ENCODE data around the gene CXCL1.

Gene CXCL1

DNA sequence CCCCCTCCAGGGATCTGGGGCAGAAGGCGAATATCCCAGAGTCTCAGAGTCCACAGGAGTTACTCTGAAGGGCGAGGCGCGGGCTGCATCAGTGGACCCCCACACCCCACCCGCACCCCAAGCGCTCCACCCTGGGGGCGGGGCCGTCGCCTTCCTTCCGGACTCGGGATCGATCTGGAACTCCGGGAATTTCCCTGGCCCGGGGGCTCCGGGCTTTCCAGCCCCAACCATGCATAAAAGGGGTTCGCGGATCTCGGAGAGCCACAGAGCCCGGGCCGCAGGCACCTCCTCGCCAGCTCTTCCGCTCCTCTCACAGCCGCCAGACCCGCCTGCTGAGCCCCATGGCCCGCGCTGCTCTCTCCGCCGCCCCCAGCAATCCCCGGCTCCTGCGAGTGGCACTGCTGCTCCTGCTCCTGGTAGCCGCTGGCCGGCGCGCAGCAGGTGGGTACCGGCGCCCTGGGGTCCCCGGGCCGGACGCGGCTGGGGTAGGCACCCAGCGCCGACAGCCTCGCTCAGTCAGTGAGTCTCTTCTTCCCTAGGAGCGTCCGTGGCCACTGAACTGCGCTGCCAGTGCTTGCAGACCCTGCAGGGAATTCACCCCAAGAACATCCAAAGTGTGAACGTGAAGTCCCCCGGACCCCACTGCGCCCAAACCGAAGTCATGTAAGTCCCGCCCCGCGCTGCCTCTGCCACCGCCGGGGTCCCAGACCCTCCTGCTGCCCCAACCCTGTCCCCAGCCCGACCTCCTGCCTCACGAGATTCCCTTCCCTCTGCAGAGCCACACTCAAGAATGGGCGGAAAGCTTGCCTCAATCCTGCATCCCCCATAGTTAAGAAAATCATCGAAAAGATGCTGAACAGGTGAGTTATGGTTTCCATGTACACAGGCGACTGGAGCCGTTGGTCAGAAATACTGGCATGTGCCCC is at the start of gene CXCL1:
Gene CXCL1 (plus strand): TSS at position 264 of the 926 bp plus-strand sequence. CDS start 78 bp downstream, at position 342.
- H3K27ac ChIP-seq (ENCODE audit: low read depth in 2 of 2, low read length in 2 of 2), result peak within 1 kb of the TSS; percentile 56 to 70
- H3K4me1 ChIP-seq (ENCODE audit: control insufficient read depth in 2 of 2, insufficient read depth in 2 of 2, low read length in 2 of 2), result peaks cover 4 to 7% of the 10 kb centered on the region in 2 donors
- H3K4me3 ChIP-seq (ENCODE audit: low read length in 2 of 2), result peak within 1 kb of the TSS; percentile 68 to 79
- no peaks in the 10 kb centered on the region for H3K36me3 ChIP-seq (ENCODE audit: control insufficient read depth in 2 of 2, insufficient read depth in 2 of 2, low read length in 2 of 2)
- H3K27me3 ChIP-seq (ENCODE audit: control insufficient read depth in 2 of 2, insufficient read depth in 2 of 2, low read length in 2 of 2), result no peaks in the 10 kb centered on the region
- no peaks in the 10 kb centered on the region for H3K9me3 ChIP-seq (ENCODE audit: control insufficient read depth in 2 of 2, low read length in 2 of 2)
- H3K9ac ChIP-seq (ENCODE audit: low read depth in 1 of 2, low read length in 2 of 2), result peak within 1 kb of the TSS; percentile 74 to 86

DNA sequence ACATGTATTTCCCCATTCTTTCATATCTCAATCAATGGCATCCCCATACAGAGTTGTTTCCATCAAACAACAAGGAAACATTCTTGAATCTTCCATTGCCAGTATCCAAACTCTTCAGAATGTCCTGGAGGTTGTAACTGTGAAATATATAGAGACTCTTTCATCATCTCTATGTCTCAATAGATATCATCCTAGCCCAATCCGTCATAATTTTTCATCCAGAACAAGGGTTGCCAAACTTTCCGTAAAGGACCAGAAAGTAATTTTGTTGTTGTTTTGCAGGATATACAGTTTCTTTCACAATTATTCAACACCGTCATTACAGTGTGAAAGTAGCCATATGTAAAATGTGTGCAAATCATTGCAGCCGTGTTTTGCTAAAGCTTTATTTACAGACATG is 47.9 kb upstream of the CXCL1 start:
- Histone ChIP-seq H3K4me1 (ENCODE audit: control insufficient read depth in 2 of 2, insufficient read depth in 2 of 2, low read length in 2 of 2) (no peaks in the 10 kb centered on the region), H3K36me3 (ENCODE audit: control insufficient read depth in 2 of 2, insufficient read depth in 2 of 2, low read length in 2 of 2) (no peaks in the 10 kb centered on the region), H3K27me3 (ENCODE audit: control insufficient read depth in 2 of 2, insufficient read depth in 2 of 2, low read length in 2 of 2) (no peaks in the 10 kb centered on the region), H3K9me3 (ENCODE audit: control insufficient read depth in 2 of 2, low read length in 2 of 2) (no peaks in the 10 kb centered on the region), H3K9ac (ENCODE audit: low read depth in 1 of 2, low read length in 2 of 2) (no peak overlapping the region), H3K4me3 (ENCODE audit: low read length in 2 of 2) (no peak overlapping the region), H3K27ac (ENCODE audit: low read depth in 2 of 2, low read length in 2 of 2) (no peak overlapping the region)

DNA sequence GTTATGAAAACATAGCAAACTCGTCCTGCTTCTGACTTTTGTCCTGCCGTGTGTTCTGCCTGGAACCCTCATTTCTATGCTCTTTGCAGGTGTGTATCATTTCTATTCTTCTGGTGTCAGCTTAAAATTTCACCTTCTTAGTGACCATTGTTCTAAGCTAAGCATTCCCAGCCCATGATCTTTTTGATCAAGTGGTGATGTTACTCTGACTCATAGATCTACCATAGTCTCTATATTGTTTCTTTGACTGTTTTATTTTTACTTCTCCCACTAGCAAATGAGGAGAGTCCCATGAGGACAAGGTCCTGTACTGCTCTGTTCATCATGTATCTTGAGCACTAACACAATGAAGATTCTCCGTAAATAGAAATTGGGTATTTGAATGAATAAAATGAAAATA is 46.8 kb upstream of the CXCL1 start:
- Histone ChIP-seq H3K4me3 (ENCODE audit: low read length in 2 of 2) (no peak overlapping the region), H3K9ac (ENCODE audit: low read depth in 1 of 2, low read length in 2 of 2) (no peak overlapping the region), H3K4me1 (ENCODE audit: control insufficient read depth in 2 of 2, insufficient read depth in 2 of 2, low read length in 2 of 2) (no peaks in the 10 kb centered on the region), H3K27me3 (ENCODE audit: control insufficient read depth in 2 of 2, insufficient read depth in 2 of 2, low read length in 2 of 2) (no peaks in the 10 kb centered on the region), H3K36me3 (ENCODE audit: control insufficient read depth in 2 of 2, insufficient read depth in 2 of 2, low read length in 2 of 2) (no peaks in the 10 kb centered on the region), H3K9me3 (ENCODE audit: control insufficient read depth in 2 of 2, low read length in 2 of 2) (no peaks in the 10 kb centered on the region), H3K27ac (ENCODE audit: low read depth in 2 of 2, low read length in 2 of 2) (no peak overlapping the region)

DNA sequence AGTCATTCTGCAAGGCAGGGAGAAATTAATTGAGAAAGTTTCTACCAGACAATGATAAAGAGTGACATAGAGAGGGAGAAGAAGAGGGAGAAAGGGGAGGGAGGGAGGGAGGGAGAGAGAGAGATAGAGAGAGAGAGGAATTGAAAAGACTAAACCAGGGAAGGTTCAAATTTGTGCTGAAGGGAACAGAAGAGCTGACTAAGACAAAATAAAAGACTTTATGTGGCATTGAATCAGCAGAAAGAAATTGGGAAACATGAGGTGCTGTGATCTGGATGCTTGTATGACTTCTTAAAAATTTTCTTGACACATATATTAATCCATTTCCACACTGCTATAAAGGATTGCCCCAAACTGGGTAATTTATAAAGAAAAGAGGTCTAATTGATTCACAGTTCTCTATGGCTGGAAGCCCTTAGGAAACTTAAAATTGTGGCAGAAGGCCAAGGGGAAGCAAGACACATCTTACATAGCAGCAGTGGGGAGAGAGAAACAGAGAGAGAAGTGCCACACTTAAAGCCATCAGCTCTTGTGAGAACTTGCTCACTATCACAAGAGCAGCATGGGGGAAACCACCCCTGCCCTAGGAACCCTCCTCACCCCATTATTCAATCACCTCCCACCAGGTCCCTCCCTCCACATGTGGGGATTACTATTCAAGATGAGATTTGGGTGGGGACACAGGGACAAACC is 46.2 kb upstream of the CXCL1 start:
- Histone ChIP-seq H3K27ac (ENCODE audit: low read depth in 2 of 2, low read length in 2 of 2) (no peak overlapping the region), H3K36me3 (ENCODE audit: control insufficient read depth in 2 of 2, insufficient read depth in 2 of 2, low read length in 2 of 2) (no peaks in the 10 kb centered on the region), H3K27me3 (ENCODE audit: control insufficient read depth in 2 of 2, insufficient read depth in 2 of 2, low read length in 2 of 2) (no peaks in the 10 kb centered on the region), H3K4me1 (ENCODE audit: control insufficient read depth in 2 of 2, insufficient read depth in 2 of 2, low read length in 2 of 2) (no peaks in the 10 kb centered on the region), H3K9ac (ENCODE audit: low read depth in 1 of 2, low read length in 2 of 2) (no peak overlapping the region), H3K4me3 (ENCODE audit: low read length in 2 of 2) (no peak overlapping the region), H3K9me3 (ENCODE audit: control insufficient read depth in 2 of 2, low read length in 2 of 2) (peaks cover 0 to 4% of the 10 kb centered on the region in 2 donors)

DNA sequence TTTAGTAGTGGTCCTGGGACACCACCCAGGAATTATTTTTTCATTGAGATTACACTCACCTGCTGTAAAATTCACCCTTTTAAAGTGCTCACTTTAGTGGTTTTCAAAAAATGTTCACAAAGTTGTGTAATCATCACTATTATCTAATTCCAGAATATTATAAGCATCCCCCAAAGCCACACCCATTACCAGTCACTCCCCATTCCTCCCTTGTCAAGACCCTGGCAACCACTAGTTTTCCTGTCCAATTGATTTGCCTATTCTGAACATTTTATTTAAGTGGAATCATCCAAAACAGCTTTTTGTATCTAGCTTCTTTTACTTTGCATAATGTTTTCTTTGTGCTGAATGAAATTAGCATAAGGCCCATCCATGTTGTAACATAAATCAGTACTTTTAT is 45.4 kb upstream of the CXCL1 start:
- Histone ChIP-seq H3K27ac (ENCODE audit: low read depth in 2 of 2, low read length in 2 of 2) (no peak overlapping the region), H3K9me3 (ENCODE audit: control insufficient read depth in 2 of 2, low read length in 2 of 2) (peaks cover 0 to 5% of the 10 kb centered on the region in 2 donors), H3K27me3 (ENCODE audit: control insufficient read depth in 2 of 2, insufficient read depth in 2 of 2, low read length in 2 of 2) (no peaks in the 10 kb centered on the region), H3K36me3 (ENCODE audit: control insufficient read depth in 2 of 2, insufficient read depth in 2 of 2, low read length in 2 of 2) (no peaks in the 10 kb centered on the region), H3K4me1 (ENCODE audit: control insufficient read depth in 2 of 2, insufficient read depth in 2 of 2, low read length in 2 of 2) (no peaks in the 10 kb centered on the region), H3K4me3 (ENCODE audit: low read length in 2 of 2) (no peak overlapping the region), H3K9ac (ENCODE audit: low read depth in 1 of 2, low read length in 2 of 2) (no peak overlapping the region)

DNA sequence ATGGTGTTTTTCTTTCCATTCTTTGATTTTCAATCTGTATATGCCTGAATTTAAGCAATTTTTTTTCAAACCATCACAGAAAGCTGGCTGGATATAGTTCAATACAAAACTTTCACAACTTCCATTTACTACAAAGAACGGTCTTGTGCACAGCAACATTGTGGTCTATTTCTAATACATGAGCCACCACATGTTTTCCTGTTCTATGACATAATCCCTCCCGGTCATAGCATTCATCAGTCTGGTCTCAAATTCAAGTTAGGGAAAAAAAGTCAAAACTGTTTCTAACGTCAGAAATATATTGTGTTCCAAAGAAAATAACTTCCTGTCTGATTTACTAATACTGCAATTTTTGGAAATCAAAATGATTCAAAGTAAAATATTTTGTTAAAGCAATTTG is 40.2 kb upstream of the CXCL1 start:
- H3K9me3 ChIP-seq (ENCODE audit: control insufficient read depth in 2 of 2, low read length in 2 of 2), result peaks cover 0 to 5% of the 10 kb centered on the region in 2 donors
- no peak overlapping the region for H3K4me3 ChIP-seq (ENCODE audit: low read length in 2 of 2)
- H3K4me1 ChIP-seq (ENCODE audit: control insufficient read depth in 2 of 2, insufficient read depth in 2 of 2, low read length in 2 of 2), result no peaks in the 10 kb centered on the region
- H3K27ac ChIP-seq (ENCODE audit: low read depth in 2 of 2, low read length in 2 of 2), result no peak overlapping the region
- H3K27me3 ChIP-seq (ENCODE audit: control insufficient read depth in 2 of 2, insufficient read depth in 2 of 2, low read length in 2 of 2), result no peaks in the 10 kb centered on the region
- H3K9ac ChIP-seq (ENCODE audit: low read depth in 1 of 2, low read length in 2 of 2), result no peak overlapping the region
- no peaks in the 10 kb centered on the region for H3K36me3 ChIP-seq (ENCODE audit: control insufficient read depth in 2 of 2, insufficient read depth in 2 of 2, low read length in 2 of 2)

DNA sequence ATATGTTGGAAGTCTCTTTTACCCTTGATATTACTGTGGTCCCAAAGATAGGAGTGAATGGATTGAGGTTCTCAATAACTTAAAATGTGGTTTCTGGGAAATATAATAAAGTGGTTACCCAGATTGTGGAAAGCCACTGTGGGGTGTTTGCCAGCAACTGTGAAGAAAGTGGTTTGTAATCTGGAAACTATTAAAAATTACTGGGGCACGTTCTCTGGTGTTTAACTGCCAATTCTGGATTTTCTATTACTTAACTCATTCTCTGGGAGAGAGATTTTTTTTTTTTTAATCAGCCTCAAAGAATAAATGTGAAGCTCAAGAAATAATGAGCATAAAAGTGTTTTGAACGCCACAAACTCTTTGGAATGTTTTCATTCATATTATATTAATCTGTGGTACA is 37.6 kb upstream of the CXCL1 start:
- Histone ChIP-seq H3K36me3 (ENCODE audit: control insufficient read depth in 2 of 2, insufficient read depth in 2 of 2, low read length in 2 of 2) (no peaks in the 10 kb centered on the region), H3K9me3 (ENCODE audit: control insufficient read depth in 2 of 2, low read length in 2 of 2) (peaks cover 0 to 5% of the 10 kb centered on the region in 2 donors), H3K9ac (ENCODE audit: low read depth in 1 of 2, low read length in 2 of 2) (no peak overlapping the region), H3K27me3 (ENCODE audit: control insufficient read depth in 2 of 2, insufficient read depth in 2 of 2, low read length in 2 of 2) (no peaks in the 10 kb centered on the region), H3K4me1 (ENCODE audit: control insufficient read depth in 2 of 2, insufficient read depth in 2 of 2, low read length in 2 of 2) (no peaks in the 10 kb centered on the region), H3K4me3 (ENCODE audit: low read length in 2 of 2) (no peak overlapping the region), H3K27ac (ENCODE audit: low read depth in 2 of 2, low read length in 2 of 2) (no peak overlapping the region)

DNA sequence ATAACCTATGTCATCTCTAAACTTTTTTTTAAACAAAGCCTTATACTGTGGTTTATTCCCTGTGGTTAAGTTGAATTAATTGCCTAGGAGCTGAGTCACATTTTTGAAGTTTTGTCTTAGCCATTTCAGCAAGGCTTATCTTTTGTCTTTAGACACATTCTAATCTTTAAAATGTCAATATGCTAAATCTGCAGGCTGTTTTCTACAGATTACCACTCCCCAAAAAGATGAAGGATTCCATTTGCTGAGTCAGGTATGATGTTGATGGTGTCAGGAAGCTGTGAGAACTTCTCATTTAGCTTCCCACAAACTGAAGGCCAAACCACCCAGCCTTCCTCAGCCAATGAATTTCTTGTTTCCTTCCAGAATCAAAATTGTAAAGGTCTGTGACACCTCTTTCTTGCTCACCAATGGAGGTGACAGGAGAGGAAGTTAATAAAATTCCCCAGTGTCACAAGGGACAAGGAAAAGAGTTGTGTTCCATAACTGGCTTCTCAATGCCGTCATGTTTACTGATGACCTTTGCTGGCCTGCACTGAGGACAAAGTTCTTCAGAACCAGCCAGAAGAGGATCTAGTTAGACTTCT is 36.4 kb upstream of the CXCL1 start:
- H3K36me3 ChIP-seq (ENCODE audit: control insufficient read depth in 2 of 2, insufficient read depth in 2 of 2, low read length in 2 of 2), result no peaks in the 10 kb centered on the region
- no peak overlapping the region for H3K27ac ChIP-seq (ENCODE audit: low read depth in 2 of 2, low read length in 2 of 2)

DNA sequence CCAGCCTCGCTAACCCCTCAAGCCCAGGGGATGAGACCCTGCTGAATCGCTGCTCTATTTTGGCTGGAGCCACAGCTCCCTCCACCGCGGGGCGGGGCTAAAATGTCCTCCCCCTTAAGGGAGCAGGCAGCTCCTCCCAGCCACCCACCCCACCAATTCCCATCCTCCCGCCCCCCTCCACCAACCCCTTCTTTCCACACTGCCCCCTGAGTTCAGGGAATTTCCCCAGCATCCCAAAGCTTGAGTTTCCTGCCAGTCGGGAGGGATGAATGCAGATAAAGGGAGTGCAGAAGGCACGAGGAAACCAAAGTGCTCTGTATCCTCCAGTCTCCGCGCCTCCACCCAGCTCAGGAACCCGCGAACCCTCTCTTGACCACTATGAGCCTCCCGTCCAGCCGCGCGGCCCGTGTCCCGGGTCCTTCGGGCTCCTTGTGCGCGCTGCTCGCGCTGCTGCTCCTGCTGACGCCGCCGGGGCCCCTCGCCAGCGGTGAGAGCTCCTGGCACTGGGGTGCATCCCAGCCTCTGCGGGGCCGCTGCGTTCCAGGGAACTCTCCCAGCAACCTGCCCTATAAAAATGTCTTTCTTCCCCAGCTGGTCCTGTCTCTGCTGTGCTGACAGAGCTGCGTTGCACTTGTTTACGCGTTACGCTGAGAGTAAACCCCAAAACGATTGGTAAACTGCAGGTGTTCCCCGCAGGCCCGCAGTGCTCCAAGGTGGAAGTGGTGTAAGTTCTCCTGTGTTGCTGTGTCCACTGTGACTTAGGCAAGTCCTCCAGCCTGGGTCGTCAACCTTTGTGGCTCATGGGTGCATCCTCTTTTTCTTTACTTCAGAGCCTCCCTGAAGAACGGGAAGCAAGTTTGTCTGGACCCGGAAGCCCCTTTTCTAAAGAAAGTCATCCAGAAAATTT is 32.6 kb upstream of the CXCL1 start, which contains the start of gene CXCL6:
Gene CXCL6 (plus strand): TSS at position 306 of the 907 bp plus-strand sequence. CDS start 73 bp downstream, at position 379.
- Histone ChIP-seq H3K27ac (ENCODE audit: low read depth in 2 of 2, low read length in 2 of 2) (no peak within 1 kb of the TSS), H3K9ac (ENCODE audit: low read depth in 1 of 2, low read length in 2 of 2) (peak within 1 kb of the TSS in 1 of 2 donors; percentile 14), H3K27me3 (ENCODE audit: control insufficient read depth in 2 of 2, insufficient read depth in 2 of 2, low read length in 2 of 2) (no peaks in the 10 kb centered on the region), H3K4me1 (ENCODE audit: control insufficient read depth in 2 of 2, insufficient read depth in 2 of 2, low read length in 2 of 2) (no peaks in the 10 kb centered on the region), H3K9me3 (ENCODE audit: control insufficient read depth in 2 of 2, low read length in 2 of 2) (no peaks in the 10 kb centered on the region), H3K36me3 (ENCODE audit: control insufficient read depth in 2 of 2, insufficient read depth in 2 of 2, low read length in 2 of 2) (no peaks in the 10 kb centered on the region), H3K4me3 (ENCODE audit: low read length in 2 of 2) (peak within 1 kb of the TSS; percentile 46 to 64)

More for the DNA sequence above, 36.4 kb upstream of the CXCL1 start:
- Histone ChIP-seq H3K9me3 (ENCODE audit: control insufficient read depth in 2 of 2, low read length in 2 of 2) (peaks cover 0 to 4% of the 10 kb centered on the region in 2 donors), H3K4me3 (ENCODE audit: low read length in 2 of 2) (no peak overlapping the region), H3K27me3 (ENCODE audit: control insufficient read depth in 2 of 2, insufficient read depth in 2 of 2, low read length in 2 of 2) (no peaks in the 10 kb centered on the region), H3K4me1 (ENCODE audit: control insufficient read depth in 2 of 2, insufficient read depth in 2 of 2, low read length in 2 of 2) (no peaks in the 10 kb centered on the region), H3K9ac (ENCODE audit: low read depth in 1 of 2, low read length in 2 of 2) (no peak overlapping the region)

Data from mucosa of rectum (tissue), 2 donors.